OCI-LY7 (cell line): ENCODE data around the gene PAH. TPM values are rescaled to one million over a fixed set of nuclear protein-coding genes. Genes with fewer than 3 reads are reported as not detected.

Experiments
- BruUV-seq: library from RNA; stranded (reverse); fragments of 400-500 nt; replicated peaks from 2 replicates; lab custom pipeline; 2021; lab: Mats Ljungman, UMichigan
- CTCF ChIA-PET: fragments of 300-600 bp; sonication (Branson Sonifier 250); formaldehyde crosslinking; loops from one replicate; lab custom pipeline; 2022; ENCODE audit warnings: antibody characterized with exemption; ENCODE audit not compliant: unreplicated experiment; lab: Charles Lee
- POLR2A ChIA-PET: fragments of 300-600 bp; sonication (Branson Sonifier 250); formaldehyde crosslinking; loops from one replicate; lab custom pipeline; 2022; ENCODE audit warnings: antibody characterized with exemption; lab: Charles Lee
- DNase-seq: peaks from one replicate; pipeline ENCODE4 v3.0.0-alpha.2; 2015; ENCODE audit warnings: low spot score
- H2AFZ ChIP-seq: fragments of 200-600 bp; sonication (generic), shearing (Covaris generic); 2 replicates; pipeline ENCODE4 v1.6.1; 2014; ENCODE audit warnings: mild to moderate bottlenecking, antibody characterized with exemption, low read length, moderate library complexity
- H3K27ac ChIP-seq: fragments of 200-600 bp; sonication (generic); 2 replicates; pipeline ENCODE4 v1.5.1; 2014; ENCODE audit warnings: mixed run types, low read depth, mild to moderate bottlenecking, moderate library complexity, low read length, inconsistent platforms; ENCODE audit not compliant: poor library complexity, severe bottlenecking
- H3K36me3 ChIP-seq: fragments of 200-600 bp; sonication (generic); 2 replicates; pipeline ENCODE4 v1.6.1; 2014; ENCODE audit warnings: mild to moderate bottlenecking, antibody characterized with exemption, low read length, moderate library complexity, mixed read lengths; ENCODE audit not compliant: insufficient read depth
- H3K4me1 ChIP-seq: fragments of 200-600 bp; sonication (generic); 2 replicates; pipeline ENCODE4 v1.5.1; 2014; ENCODE audit warnings: mild to moderate bottlenecking, low read length; ENCODE audit not compliant: insufficient read depth, poor library complexity, severe bottlenecking
- H3K4me2 ChIP-seq: fragments of 200-600 bp; sonication (generic); 2 replicates; pipeline ENCODE4 v1.6.1; 2014; ENCODE audit warnings: mild to moderate bottlenecking, low read length
- H3K4me3 ChIP-seq: fragments of 200-600 bp; sonication (generic); 2 replicates; pipeline ENCODE4 v1.5.1; 2014; ENCODE audit warnings: mild to moderate bottlenecking, low read depth, low read length; ENCODE audit not compliant: poor library complexity, severe bottlenecking
- H3K79me2 ChIP-seq: fragments of 200-600 bp; sonication (generic); 2 replicates; pipeline ENCODE4 v1.6.1; 2016; ENCODE audit warnings: low read depth, mild to moderate bottlenecking, low read length, moderate library complexity, mixed read lengths; ENCODE audit not compliant: insufficient read depth
- H3K9me2 ChIP-seq: fragments of 200-600 bp; sonication (generic); 2 replicates; pipeline ENCODE4 v1.6.1; 2016; ENCODE audit warnings: mild to moderate bottlenecking, low read length, mixed read lengths; ENCODE audit not compliant: insufficient read depth
- H3K9me3 ChIP-seq: fragments of 200-600 bp; sonication (generic); 2 replicates; pipeline ENCODE4 v1.6.1; 2014; ENCODE audit warnings: mild to moderate bottlenecking, mixed run types, low read length, mixed read lengths
- H4K20me1 ChIP-seq: fragments of 200-600 bp; sonication (generic); 2 replicates; pipeline ENCODE4 v1.6.1; 2014; ENCODE audit warnings: mild to moderate bottlenecking, antibody characterized with exemption, low read length, moderate library complexity, mixed read lengths; ENCODE audit not compliant: insufficient read depth
- CTCF ChIP-seq: fragments of 200-600 bp; sonication (generic); conservative IDR thresholded peaks from 2 replicates; pipeline ENCODE4 v1.5.1; 2014; ENCODE audit warnings: mild to moderate bottlenecking, antibody characterized with exemption, low read length, moderate library complexity, mixed read lengths
- EZH2phosphoT487 ChIP-seq: fragments of 200-600 bp; sonication (generic); IDR thresholded peaks from 2 replicates; pipeline ENCODE4 v1.6.1; 2018; ENCODE audit warnings: low read depth, borderline replicate concordance, mild to moderate bottlenecking, mixed run types, antibody characterized with exemption, low read length, moderate library complexity, mixed read lengths
- intact Hi-C: fragments of 100-400 bp; cut with micrococcal nuclease; formaldehyde crosslinking; loops from one replicate; pipeline ENCODE4 v1.10.0; 2022; ENCODE audit not compliant: unreplicated experiment
- total RNA-seq, 2 experiments: library from RNA; depleted of rRNA in 1 of 2; stranded (reverse); fragments of >200 nt in 1 of 2; shearing (Covaris generic) in 1 of 2; gene quantifications; 2 replicates each; pipeline ENCODE4 v1.2.3, GENCODE V29; 2014 to 2022

Gene PAH
- total RNA-seq, 2 experiments from 2014 or later = not detected

DNA sequence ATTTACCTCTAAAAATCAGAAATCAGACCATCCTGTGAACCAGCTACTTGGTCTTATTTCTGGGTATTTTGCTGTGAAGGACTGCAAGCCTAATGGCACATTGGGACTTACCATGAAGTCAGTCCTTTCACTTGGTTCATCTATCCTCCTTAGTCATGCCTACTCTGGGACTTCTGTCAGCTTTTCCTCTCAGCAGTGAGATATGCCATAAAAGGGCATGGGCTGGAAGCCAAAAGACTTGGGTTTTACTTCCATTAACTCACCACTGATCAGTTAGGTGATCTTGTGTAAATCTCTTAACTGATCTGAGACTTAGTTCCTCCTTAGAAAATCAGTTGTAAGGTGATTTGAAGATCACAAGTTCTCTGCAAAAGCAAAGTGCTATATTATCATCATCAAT is 116.5 kb downstream of the PAH start:
- Histone ChIP-seq H3K4me2 (no peak overlapping the region), H3K9me3 (no peaks in the 10 kb centered on the region), H2AFZ (no peak overlapping the region), H4K20me1 (no peaks in the 10 kb centered on the region), H3K4me1 (no peaks in the 10 kb centered on the region), H3K36me3 (no peaks in the 10 kb centered on the region), H3K9me2 (no peaks in the 10 kb centered on the region), H3K79me2 (no peaks in the 10 kb centered on the region), H3K27ac (no peak overlapping the region), H3K4me3 (no peak overlapping the region)
- TF ChIP-seq EZH2phosphoT487 (no peak), CTCF (no peak)
- DNase-seq = no peak
- ChIA-PET CTCF (no interaction called here), POLR2A (no interaction called here)
- intact Hi-C loops = no loop called here
- no TSS peak for BruUV-seq

GRCh38 chr12:102799229-102799628 is 117.8 kb downstream of the PAH start:
- Histone ChIP-seq H3K27ac (no peak overlapping the region), H3K79me2 (no peaks in the 10 kb centered on the region), H3K9me3 (no peaks in the 10 kb centered on the region), H4K20me1 (no peaks in the 10 kb centered on the region), H3K4me1 (no peaks in the 10 kb centered on the region), H2AFZ (no peak overlapping the region), H3K4me3 (no peak overlapping the region), H3K4me2 (no peak overlapping the region), H3K9me2 (no peaks in the 10 kb centered on the region), H3K36me3 (no peaks in the 10 kb centered on the region)
- intact Hi-C loops = no loop called here
- ChIA-PET CTCF (no interaction called here), POLR2A (no interaction called here)
- TF ChIP-seq CTCF (no peak), EZH2phosphoT487 (no peak)
- BruUV-seq = no TSS peak
- DNase-seq = no peak

DNA sequence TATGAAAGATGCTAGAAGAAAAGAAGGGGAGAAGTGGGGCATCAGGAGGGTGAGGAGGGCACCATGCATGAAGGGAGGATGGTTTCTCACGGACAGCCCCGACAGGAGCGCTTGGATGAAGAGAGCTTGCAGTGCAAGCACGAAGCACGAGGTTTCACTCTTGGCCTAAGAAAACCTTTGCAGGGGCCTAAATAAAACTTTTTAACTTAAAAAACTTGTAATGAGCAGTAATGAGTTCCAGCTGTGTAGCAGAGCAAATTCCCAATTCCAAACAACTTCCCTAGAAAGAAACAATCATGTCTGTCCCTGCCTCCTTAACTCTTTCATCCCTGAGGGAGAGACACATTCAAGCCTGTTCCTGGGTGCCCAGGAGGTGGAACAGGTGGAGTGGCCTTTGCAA is 119.5 kb downstream of the PAH start:
- no peak overlapping the region for H3K4me2 ChIP-seq
- no peaks in the 10 kb centered on the region for H3K9me3 ChIP-seq
- no peak overlapping the region for H2AFZ ChIP-seq
- H3K4me3 ChIP-seq = no peak overlapping the region
- POLR2A ChIA-PET = interaction anchor here (0.7 kb wide), 1 partner anchor 708 kb away, joined by 3 read pairs; no protein-coding TSS in a partner anchor
- no peaks in the 10 kb centered on the region for H3K79me2 ChIP-seq
- no peaks in the 10 kb centered on the region for H3K9me2 ChIP-seq
- DNase-seq = no peak
- BruUV-seq = no TSS peak
- intact Hi-C loops = no loop called here
- CTCF ChIA-PET = no interaction called here
- H3K36me3 ChIP-seq = no peaks in the 10 kb centered on the region
- TF ChIP-seq EZH2phosphoT487 (no peak), CTCF (no peak)
- H3K27ac ChIP-seq = no peak overlapping the region
- no peaks in the 10 kb centered on the region for H4K20me1 ChIP-seq
- no peaks in the 10 kb centered on the region for H3K4me1 ChIP-seq
